ENCODE measurements around the gene GRB7. TPM values are rescaled to one million over a fixed set of nuclear protein-coding genes. Genes with fewer than 3 reads are reported as not detected.

Gene GRB7
- total and polyA plus RNA-seq, 10 of the 15 experiments (the other 5 are each of a cell fraction or from before 2014, with no cell fraction given), result 0.05 to 0.34 (median 0.19) TPM; not detected in 4

DNA sequence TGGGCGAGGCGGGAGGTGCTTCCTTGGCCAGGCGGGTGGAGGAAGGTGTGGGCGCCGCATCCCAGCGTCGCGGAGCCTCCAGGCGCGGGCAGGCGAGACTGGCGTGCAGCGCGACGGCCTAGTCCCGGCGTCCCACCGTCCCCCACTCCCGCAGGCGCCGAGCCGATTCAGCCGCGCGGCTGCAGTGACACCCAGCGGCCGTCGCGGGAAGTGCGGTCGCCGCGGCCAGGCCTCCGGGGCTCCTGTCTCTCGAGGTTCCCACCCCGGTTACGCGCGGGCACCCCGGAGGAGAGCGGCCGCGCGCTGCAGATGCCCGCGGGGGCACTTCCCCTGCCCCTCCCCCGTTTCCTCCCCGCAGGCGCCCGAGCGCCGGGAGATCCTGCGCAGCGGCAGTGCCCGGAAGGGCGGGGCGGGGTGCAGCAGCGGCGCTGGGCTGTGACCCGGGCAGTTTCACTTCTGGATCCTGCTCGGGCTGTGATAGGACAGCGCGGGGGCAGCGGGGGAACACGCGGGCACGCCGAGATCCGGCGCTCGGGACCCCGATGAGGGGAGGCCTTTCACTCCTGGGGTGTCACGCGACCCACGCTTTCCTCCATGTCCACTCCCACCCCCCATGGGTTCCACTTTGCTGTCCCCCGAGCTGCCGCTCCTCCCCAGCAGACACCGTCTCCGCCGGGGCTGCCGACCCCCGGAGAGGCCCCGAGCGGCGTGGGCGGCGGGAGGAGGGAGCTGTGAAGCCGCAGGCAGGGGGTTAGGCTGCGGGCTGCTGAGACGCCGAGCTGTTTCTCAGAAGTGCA is 16.6 kb downstream of the GRB7 start:
- no TSS peak for BruUV-seq (replicated peaks)
- in situ Hi-C loops (cut with MboI), result loop anchor here (5.0 kb wide), 1 partner anchor 132 kb away; no protein-coding TSS in a partner anchor
- ATAC-seq, result peak; percentile 82
- peaks cover 53% of the 10 kb centered on the region for H3K4me1 ChIP-seq (ENCODE audit: control insufficient read depth, insufficient read depth, low read length)
- peak overlapping the region; percentile 66 for H3K4me3 ChIP-seq
- intact Hi-C loops (cut with micrococcal nuclease; ENCODE audit: unreplicated experiment), result loop anchor here (1.0 to 5.0 kb wide), 3 partner anchors 24 to 132 kb away; partner anchors contain the start of genes MIEN1 and STARD3
- H3K36me3 ChIP-seq (ENCODE audit: control insufficient read depth in 2 of 2, insufficient read depth in 2 of 2, low read length in 1 of 2), result peaks cover 0 to 1% of the 10 kb centered on the region in 2 experiments; a peak in 1 of 4 replicates
- ChIA-PET RAD21 (ENCODE audit: unreplicated experiment) (interaction anchor here (0.8 to 3.7 kb wide), 23 partner anchors 10 to 226 kb away, joined by 3 to 57 read pairs (median 10); partner anchors contain the start of genes IKZF3, MIEN1 and PSMD3), POLR2A (interaction anchor here (0.6 to 2.9 kb wide), 13 partner anchors 13 to 183 kb away, joined by 3 to 32 read pairs (median 3); partner anchors contain the start of gene PNMT), CTCF (interaction anchor here (0.6 to 5.0 kb wide), 21 partner anchors 12 to 548 kb away, joined by 3 to 39 read pairs (median 6); partner anchors contain the start of genes IKZF3, MIEN1 and PGAP3), SMC1A (ENCODE audit: uncharacterized antibody, unreplicated experiment) (interaction anchor here (0.7 to 3.0 kb wide), 21 partner anchors 12 to 204 kb away, joined by 3 to 50 read pairs (median 6); partner anchors contain the start of gene IKZF3)
- H3K79me2 ChIP-seq (ENCODE audit: control insufficient read depth, insufficient read depth, low read length), result peaks cover 23% of the 10 kb centered on the region
- H4K20me1 ChIP-seq (ENCODE audit: control insufficient read depth, insufficient read depth), result no peaks in the 10 kb centered on the region
- H3K9ac ChIP-seq (ENCODE audit: control insufficient read depth, insufficient read depth, low read length), result peak overlapping the region; percentile 89
- H3K9me3 ChIP-seq (replicated peaks; ENCODE audit: control insufficient read depth, insufficient read depth, low read length), result no peaks in the 10 kb centered on the region
- peak overlapping the region; percentile 96 for H3K27ac ChIP-seq (ENCODE audit: control insufficient read depth, insufficient read depth)
- peak overlapping the region; percentile 87 for H3K4me2 ChIP-seq (ENCODE audit: control insufficient read depth, insufficient read depth)
- no peak for FAIRE-seq
- H2AFZ ChIP-seq (ENCODE audit: control insufficient read depth, low read depth, low read length), result peak overlapping the region; percentile 93
- 1% methylated on average over 76 of the region's 91 CpGs for WGBS (ENCODE audit: insufficient coverage, insufficient replicate concordance, low lambda C conversion rate, missing lambda C conversion rate)
- peak; percentile 87 for DNase-seq (ENCODE audit: low read depth, low spot score)
- no peaks in the 10 kb centered on the region for H3K27me3 ChIP-seq (replicated peaks in 1 of 2; ENCODE audit: control insufficient read depth in 2 of 2, insufficient read depth in 2 of 2, low read length in 1 of 2)
- TF ChIP-seq MEF2A (IDR thresholded peaks at IDR 0.05; ENCODE audit: insufficient read depth, low read depth, low read length), result peak; percentile 48
- no peak for TF ChIP-seq E4F1 (IDR thresholded peaks at IDR 0.05; ENCODE audit: borderline replicate concordance, partially characterized antibody)
- peak; percentile 48 for TF ChIP-seq NRF1 (conservative IDR thresholded peaks at IDR 0.05; ENCODE audit: low read depth, low read length)
- TF ChIP-seq MTA3 (IDR thresholded peaks at IDR 0.05; ENCODE audit: borderline replicate concordance, low read length), result no peak
- TF ChIP-seq, protein P1, sequence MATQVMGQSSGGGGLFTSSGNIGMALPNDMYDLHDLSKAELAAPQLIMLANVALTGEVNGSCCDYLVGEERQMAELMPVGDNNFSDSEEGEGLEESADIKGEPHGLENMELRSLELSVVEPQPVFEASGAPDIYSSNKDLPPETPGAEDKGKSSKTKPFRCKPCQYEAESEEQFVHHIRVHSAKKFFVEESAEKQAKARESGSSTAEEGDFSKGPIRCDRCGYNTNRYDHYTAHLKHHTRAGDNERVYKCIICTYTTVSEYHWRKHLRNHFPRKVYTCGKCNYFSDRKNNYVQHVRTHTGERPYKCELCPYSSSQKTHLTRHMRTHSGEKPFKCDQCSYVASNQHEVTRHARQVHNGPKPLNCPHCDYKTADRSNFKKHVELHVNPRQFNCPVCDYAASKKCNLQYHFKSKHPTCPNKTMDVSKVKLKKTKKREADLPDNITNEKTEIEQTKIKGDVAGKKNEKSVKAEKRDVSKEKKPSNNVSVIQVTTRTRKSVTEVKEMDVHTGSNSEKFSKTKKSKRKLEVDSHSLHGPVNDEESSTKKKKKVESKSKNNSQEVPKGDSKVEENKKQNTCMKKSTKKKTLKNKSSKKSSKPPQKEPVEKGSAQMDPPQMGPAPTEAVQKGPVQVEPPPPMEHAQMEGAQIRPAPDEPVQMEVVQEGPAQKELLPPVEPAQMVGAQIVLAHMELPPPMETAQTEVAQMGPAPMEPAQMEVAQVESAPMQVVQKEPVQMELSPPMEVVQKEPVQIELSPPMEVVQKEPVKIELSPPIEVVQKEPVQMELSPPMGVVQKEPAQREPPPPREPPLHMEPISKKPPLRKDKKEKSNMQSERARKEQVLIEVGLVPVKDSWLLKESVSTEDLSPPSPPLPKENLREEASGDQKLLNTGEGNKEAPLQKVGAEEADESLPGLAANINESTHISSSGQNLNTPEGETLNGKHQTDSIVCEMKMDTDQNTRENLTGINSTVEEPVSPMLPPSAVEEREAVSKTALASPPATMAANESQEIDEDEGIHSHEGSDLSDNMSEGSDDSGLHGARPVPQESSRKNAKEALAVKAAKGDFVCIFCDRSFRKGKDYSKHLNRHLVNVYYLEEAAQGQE (IDR thresholded peaks at IDR 0.05; ENCODE audit: low read depth, low read length), result 0 out of 2 replicates have a peak, but pooled peaks have one; percentile 8
- TF ChIP-seq ATF7 (IDR thresholded peaks at IDR 0.05; ENCODE audit: low read depth), result peak; percentile 67
- TF ChIP-seq, protein P2, sequence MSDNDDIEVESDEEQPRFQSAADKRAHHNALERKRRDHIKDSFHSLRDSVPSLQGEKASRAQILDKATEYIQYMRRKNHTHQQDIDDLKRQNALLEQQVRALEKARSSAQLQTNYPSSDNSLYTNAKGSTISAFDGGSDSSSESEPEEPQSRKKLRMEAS (IDR thresholded peaks at IDR 0.05; ENCODE audit: low read depth, low read length), result no peak; the same call in 1 of the 2 replicates
- peak; percentile 51; the same call in 2 of the 3 replicates for TF ChIP-seq POU2F2 (IDR thresholded peaks at IDR 0.05; ENCODE audit: borderline replicate concordance, low read depth, low read length)
- no peak for TF ChIP-seq ZNF384 (IDR thresholded peaks at IDR 0.05; ENCODE audit: borderline replicate concordance, low read depth, low read length)
- TF ChIP-seq, protein P3, sequence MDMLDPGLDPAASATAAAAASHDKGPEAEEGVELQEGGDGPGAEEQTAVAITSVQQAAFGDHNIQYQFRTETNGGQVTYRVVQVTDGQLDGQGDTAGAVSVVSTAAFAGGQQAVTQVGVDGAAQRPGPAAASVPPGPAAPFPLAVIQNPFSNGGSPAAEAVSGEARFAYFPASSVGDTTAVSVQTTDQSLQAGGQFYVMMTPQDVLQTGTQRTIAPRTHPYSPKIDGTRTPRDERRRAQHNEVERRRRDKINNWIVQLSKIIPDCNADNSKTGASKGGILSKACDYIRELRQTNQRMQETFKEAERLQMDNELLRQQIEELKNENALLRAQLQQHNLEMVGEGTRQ (IDR thresholded peaks at IDR 0.05; ENCODE audit: borderline replicate concordance, low read depth, low read length), result peak; percentile 20
- no peak for TF ChIP-seq SUPT20H (IDR thresholded peaks at IDR 0.05; ENCODE audit: borderline replicate concordance, control insufficient read depth, low read depth, low read length)
- TF ChIP-seq ESRRA (IDR thresholded peaks at IDR 0.05; ENCODE audit: low read length), result peak; percentile 17; the same call in 1 of the 2 replicates
- no peak; the same call in 1 of the 2 replicates for TF ChIP-seq MXI1 (IDR thresholded peaks at IDR 0.05; ENCODE audit: low read depth, low read length)
- TF ChIP-seq ASH2L (IDR thresholded peaks at IDR 0.05; ENCODE audit: borderline replicate concordance, low read depth), result no peak
